22Rv1 (cell line): ENCODE data around the gene TGFBR3.

ENCODE experiments used
- CTCF ChIP-seq: fragments of 450-650 bp; IDR thresholded peaks from 2 replicates; pipeline ENCODE4 v1.5.1; 2017; ENCODE audit warnings: mild to moderate bottlenecking
- ZFX ChIP-seq: fragments of 450-650 bp; IDR thresholded peaks from 2 replicates; pipeline ENCODE4 v1.6.1; 2017; ENCODE audit warnings: antibody characterized with exemption, borderline replicate concordance

- TF ChIP-seq CTCF (no peak), ZFX (no peak)
Measured at GRCh38 chr1:91793877-91794276, 92.1 kb downstream of the TGFBR3 start.
